Effector CD4-positive, alpha-beta T cell (primary cell): ENCODE results near the gene ADSS2.
"Not testable (repeated sequence)": the region's sequence is repeated elsewhere in the genome, so short reads cannot be mapped to it uniquely, and the experiment has no call there.

Source experiments
- DNase-seq: peaks from one replicate; pipeline ENCODE4 v3.0.0-alpha.2; 2020
- total RNA-seq: gene quantifications from one replicate; lab custom pipeline; 2026; lab: John Stamatoyannopoulos, UW

The ADSS2 gene
- 63.0 reads per million, percentile 73 among the genes with 10 or more reads in this experiment for total RNA-seq

GRCh38 chr1:244451539-244451950, at the start of gene ADSS2:
Gene ADSS2, minus strand, starts transcription at chr1:244451909. Its CDS starts 92 bp downstream, at chr1:244451817.
- no peak for DNase-seq

GRCh38 chr1:244500515-244500914, 48.8 kb upstream of the ADSS2 start:
- DNase-seq = not testable (repeated sequence)

- DNase-seq = not testable (repeated sequence)
Observed at GRCh38 chr1:244499484-244499883, 47.8 kb upstream of the ADSS2 start.

- DNase-seq = no peak
Observed at GRCh38 chr1:244497805-244498204, 46.1 kb upstream of the ADSS2 start.

- DNase-seq = no peak
Observed at GRCh38 chr1:244496186-244496585, 44.5 kb upstream of the ADSS2 start.

DNA sequence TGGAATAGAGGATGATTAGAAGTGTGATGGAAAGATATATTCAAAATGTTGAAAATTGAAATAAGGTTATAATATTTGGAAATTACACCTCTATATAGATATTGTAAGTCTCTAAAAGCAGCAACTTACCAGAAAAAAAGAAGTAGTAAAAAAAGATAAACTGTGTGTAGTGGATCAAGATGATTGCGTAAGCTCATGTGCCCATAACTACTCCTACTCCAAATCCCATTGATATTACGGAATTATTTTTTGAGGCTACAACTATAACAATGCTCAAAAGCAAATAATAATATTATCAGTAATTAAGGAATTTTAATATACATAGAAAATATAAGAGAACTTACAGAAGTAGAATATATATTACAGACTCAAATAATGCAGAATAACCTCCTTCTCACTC, 42.9 kb upstream of the ADSS2 start:
- no peak for DNase-seq

- DNase-seq = not testable (repeated sequence)
Observed at GRCh38 chr1:244484971-244485370, 33.3 kb upstream of the ADSS2 start.

DNA sequence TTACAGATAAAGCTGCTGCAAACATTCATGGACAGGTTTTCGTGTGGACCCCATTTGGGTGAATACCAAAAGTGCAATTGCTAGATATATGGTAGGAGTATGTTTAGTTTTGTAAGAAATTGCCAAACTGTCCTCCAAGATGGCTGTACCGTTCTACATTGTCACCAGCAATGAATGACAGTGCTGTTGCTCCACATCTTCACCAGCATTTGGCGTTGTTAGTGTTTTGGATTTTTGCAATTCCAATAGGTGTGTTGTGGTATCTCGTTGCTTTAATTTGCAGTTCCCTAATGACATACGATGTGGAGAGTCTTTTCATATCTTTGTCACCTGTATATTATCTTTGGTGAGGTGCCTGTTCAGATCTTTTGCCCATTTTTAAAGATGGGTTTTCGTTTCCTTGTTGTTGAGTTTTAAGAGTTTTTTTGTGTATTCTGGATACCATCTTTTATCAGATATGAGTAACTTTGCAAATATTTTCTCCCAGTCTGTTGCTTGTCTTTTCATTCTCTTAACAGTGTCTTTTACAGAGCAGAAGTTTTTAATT, 21.4 kb upstream of the ADSS2 start:
- no peak for DNase-seq

DNA sequence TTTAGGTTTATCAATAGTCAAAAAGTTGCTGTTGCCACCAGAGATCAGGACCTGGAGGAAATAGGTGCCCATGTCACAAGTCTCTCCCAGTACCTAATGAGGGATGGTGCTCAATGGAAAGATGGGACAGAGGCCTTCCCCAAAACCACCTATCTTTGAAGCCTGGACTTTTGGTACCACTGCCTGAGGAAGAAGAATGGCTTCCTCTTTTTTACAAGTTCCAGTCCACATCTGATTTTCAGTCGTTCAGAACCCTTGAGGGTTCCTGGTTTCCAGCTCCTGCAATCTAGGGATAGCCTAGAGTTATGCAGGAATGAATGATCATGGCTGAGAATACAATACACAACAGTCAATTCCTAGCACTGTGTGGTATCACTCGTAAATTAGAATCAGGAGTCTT, 15.0 kb upstream of the ADSS2 start:
- no peak for DNase-seq

DNA sequence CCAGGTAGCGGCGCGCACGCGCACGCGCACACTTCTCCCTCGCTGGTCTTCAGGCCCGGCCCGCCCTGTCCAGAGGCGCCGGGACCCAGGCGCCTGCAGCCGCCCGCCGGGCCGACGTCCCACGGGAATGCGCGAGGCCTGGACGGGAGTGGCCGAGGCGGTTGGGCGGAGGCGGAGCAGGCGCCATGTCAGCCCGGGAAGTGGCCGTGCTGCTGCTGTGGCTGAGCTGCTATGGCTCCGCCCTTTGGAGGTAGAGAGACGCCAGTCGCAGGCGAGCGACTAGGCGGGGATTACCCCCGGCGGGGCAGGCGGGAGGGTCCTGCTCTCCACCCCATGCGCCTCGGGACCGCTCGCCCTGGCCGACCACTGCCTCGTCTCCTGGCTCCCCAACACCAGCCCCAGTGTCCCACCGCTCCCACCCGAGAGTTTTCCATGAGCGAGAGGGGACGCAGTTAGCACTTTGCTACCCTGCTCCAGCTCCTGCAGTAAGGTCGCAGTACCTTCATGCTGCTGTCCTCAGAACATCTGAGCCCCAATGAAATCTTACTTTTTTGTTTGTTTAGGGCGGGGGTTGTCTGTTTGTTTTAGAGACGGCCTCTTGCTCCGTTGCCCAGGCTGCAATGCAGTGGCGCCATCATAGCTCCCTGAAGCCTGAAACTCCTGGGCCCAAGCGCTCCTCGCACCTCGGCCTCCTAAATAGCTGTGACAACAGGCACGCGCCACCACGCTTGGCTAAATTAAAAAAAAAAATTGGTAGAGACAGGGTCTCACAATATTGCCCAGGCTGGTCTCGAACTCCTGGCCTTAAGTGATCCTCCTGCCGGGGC, 9.7 kb upstream of the ADSS2 start, which contains the start of gene CATSPERE:
TSS of gene CATSPERE (plus strand) at position 29 of the 827 bp plus-strand sequence. CDS start at position 186, 157 bp downstream.
- peak; percentile 64 for DNase-seq

DNA sequence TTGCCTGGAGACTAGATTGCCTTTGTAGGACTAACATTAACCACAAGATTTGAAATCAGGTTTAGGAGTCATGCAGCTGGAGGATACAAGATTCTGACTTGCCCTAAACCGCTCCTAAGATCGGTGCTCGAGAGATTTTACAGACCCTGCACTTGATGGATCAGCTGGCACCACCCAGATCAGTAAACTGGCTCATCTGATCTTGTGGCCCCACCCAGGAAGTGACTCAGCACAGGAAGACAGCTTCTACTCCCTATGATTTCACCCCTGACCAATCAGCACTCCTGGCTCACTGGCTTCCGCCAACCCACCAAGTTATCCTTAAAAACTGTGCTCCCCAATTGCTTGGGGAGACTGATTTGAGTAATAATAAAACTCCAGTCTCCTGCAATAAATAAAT, 8.5 kb upstream of the ADSS2 start:
- no peak for DNase-seq

DNA sequence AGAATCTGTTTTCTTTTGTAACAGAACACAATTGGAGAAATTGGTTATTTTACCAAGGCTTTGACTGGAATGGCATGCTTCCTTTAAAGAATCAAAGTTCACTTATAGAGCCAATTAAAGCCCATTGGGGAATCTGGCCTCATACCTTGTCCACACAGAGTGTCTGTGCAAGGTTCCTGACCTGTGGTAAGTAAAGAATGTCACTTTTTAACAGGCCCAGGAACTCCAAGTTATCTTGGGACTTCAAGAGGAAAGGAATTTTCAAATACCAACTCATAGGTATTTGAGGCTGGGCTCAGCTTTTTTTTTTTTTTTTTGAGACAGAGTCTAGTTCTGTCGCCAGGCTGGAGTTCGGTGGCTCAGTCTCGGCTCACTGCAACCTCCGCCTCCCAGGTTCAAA, 7.1 kb upstream of the ADSS2 start:
- DNase-seq = no peak

GRCh38 chr1:244456586-244456985, 4.9 kb upstream of the ADSS2 start:
- no peak for DNase-seq

DNA sequence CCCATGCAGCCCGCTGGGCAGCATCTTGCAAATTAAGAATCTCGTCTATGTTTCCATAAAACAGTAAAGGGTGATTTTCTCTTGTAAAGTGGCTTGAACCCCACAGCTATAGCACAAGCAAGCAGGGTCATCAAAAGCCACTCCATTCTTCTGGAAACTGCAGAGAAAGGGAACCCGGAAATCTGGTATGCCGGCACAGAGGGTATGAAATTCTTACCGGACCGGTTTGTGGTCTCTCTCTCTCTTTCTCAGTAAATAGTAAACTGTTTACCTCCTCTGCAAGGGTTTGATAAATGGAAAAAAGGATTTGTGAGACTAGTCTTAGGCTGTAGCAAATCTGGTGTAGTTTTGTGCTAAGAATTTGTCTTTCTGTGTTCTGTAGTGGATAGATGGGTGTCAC, 2.7 kb upstream of the ADSS2 start:
- no peak for DNase-seq

GRCh38 chr1:244451951-244452795, 464 bp upstream of the ADSS2 start:
- DNase-seq = peak; percentile 97

DNA sequence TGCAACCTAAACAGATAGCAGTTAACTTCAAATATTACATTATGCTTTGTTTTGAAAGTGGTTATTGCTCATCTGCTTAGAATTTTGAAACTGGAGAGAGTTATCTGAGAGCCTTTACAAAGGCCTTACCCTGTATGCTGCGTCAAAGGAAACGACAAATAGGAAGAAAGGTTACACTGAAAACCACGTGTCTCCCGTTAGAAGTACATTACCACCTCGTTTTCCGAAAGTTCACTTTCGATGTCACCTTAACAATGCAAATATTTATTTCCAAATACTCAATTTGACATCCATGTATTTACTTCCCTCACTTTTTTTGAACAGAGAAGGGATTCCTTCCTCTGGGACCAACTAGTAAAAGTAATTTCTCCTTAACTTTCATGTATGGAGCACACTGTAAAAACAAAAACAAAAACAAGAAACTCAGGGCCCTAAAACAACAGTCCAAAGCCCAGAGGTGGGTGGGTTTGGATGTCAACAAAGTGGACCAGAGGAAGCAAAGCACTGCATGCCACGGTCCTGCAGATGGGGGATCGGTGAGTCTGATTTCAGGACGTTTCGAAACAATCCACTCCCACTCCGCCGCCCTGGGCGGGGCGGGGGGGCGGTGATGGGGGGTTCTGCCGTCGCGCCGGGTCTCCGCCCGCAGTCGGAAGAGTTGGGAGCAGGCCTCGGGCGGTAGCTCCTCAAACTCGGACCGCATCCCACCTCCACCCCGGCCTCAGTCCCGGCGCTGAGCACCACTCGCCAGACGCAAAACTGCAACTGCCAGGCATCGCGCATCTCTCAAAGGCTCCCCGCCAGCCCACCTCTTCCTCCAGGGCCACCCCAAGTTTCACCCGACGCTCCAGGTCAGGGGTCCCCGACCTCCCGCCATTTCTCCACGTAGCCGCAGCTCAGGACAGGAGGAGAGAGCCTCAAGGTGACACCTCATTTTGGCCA, 841 bp downstream of the ADSS2 start:
- peak; percentile 41 for DNase-seq

GRCh38 chr1:244449936-244450508, 1.7 kb downstream of the ADSS2 start:
- DNase-seq = no peak

- DNase-seq = no peak
Observed at GRCh38 chr1:244448279-244449036, 3.3 kb downstream of the ADSS2 start.

- no peak for DNase-seq
Observed at GRCh38 chr1:244447552-244447951, 4.2 kb downstream of the ADSS2 start.

- no peak for DNase-seq
Observed at GRCh38 chr1:244447024-244447423, 4.7 kb downstream of the ADSS2 start.
